ENCODE results near the gene ARL15. TPM values are rescaled to one million over a fixed set of nuclear protein-coding genes. Genes with fewer than 3 reads are reported as not detected.

Gene ARL15
- total and polyA plus RNA-seq, 2 donors (not counting 3 experiments of a cell fraction or from before 2014, with no cell fraction given): 11.9 to 24.4 TPM

DNA sequence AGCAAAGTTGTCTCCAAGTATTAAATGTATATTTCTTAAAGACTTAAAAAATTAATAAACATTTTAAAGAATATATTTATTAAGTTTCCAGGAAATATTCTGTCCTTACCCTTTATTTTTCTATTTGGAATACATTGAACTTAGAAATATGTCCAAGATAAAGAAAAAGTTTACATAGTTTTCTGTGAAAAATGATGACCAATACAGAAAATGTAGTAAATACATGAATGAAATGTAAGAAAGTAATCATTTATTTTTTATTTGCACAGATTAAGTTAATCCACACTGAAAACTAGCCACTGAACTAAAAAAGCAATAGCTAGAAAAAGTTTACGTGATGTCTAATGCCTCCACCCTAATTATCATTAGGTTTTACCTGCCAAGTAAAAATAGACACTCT lies 273.2 kb downstream of the ARL15 start:
- dilution Hi-C loops (cut with MboI; ENCODE audit: extremely low pct_ligation_motif_present, low sequenced_read_pairs) (no loop called here), intact Hi-C loops (cut with micrococcal nuclease) (no loop called here)
- no peak for FAIRE-seq
- Histone ChIP-seq H3K9me3 (replicated peaks; ENCODE audit: control insufficient read depth, insufficient read depth, low read length) (no peaks in the 10 kb centered on the region), H3K27ac (ENCODE audit: insufficient read depth, low read depth, low read length) (no peak overlapping the region), H2AFZ (ENCODE audit: low read depth, low read length) (no peak overlapping the region), H3K79me2 (ENCODE audit: control insufficient read depth, insufficient read depth, low read length) (no peaks in the 10 kb centered on the region), H3K4me2 (ENCODE audit: insufficient read depth, low read length) (no peak overlapping the region), H3K4me3 (replicated peaks in 1 of 3; ENCODE audit: insufficient read depth in 1 of 3, low read depth in 1 of 3, low read length in 3 of 3) (no peak overlapping the region), H3K9ac (replicated peaks; ENCODE audit: extremely low read depth, insufficient read depth, low read length) (no peak overlapping the region), H3K9me1 (replicated peaks; ENCODE audit: control insufficient read depth, extremely low read depth, insufficient read depth, low read length) (no peaks in the 10 kb centered on the region), H3K27me3 (ENCODE audit: control insufficient read depth in 2 of 2, insufficient read depth in 2 of 2, low read length in 2 of 2) (no peaks in the 10 kb centered on the region), H3K36me3 (ENCODE audit: control insufficient read depth in 2 of 2, extremely low read depth in 1 of 2, insufficient read depth in 2 of 2, low read length in 2 of 2) (no peaks in the 10 kb centered on the region), H4K20me1 (replicated peaks; ENCODE audit: control insufficient read depth, extremely low read depth, insufficient read depth, low read length) (no peaks in the 10 kb centered on the region), H3K4me1 (ENCODE audit: control insufficient read depth, extremely low read depth, insufficient read depth, low read length) (no peaks in the 10 kb centered on the region)
- no TSS peak for BruUV-seq (replicated peaks)
- TF ChIP-seq, protein P1, sequence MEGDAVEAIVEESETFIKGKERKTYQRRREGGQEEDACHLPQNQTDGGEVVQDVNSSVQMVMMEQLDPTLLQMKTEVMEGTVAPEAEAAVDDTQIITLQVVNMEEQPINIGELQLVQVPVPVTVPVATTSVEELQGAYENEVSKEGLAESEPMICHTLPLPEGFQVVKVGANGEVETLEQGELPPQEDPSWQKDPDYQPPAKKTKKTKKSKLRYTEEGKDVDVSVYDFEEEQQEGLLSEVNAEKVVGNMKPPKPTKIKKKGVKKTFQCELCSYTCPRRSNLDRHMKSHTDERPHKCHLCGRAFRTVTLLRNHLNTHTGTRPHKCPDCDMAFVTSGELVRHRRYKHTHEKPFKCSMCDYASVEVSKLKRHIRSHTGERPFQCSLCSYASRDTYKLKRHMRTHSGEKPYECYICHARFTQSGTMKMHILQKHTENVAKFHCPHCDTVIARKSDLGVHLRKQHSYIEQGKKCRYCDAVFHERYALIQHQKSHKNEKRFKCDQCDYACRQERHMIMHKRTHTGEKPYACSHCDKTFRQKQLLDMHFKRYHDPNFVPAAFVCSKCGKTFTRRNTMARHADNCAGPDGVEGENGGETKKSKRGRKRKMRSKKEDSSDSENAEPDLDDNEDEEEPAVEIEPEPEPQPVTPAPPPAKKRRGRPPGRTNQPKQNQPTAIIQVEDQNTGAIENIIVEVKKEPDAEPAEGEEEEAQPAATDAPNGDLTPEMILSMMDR (IDR thresholded peaks at IDR 0.05; ENCODE audit: extremely low read depth in 1 of 2, insufficient read depth in 1 of 2, low read depth in 1 of 2, low read length in 2 of 2): no peak
- TF ChIP-seq JUN (IDR thresholded peaks at IDR 0.05; ENCODE audit: borderline replicate concordance, insufficient read depth, insufficient read length, low read depth): no peak
- TF ChIP-seq, protein P2, sequence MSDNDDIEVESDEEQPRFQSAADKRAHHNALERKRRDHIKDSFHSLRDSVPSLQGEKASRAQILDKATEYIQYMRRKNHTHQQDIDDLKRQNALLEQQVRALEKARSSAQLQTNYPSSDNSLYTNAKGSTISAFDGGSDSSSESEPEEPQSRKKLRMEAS (IDR thresholded peaks at IDR 0.05; ENCODE audit: insufficient read depth, insufficient read length): no peak
- no peak for TF ChIP-seq FOS (IDR thresholded peaks at IDR 0.05; ENCODE audit: borderline replicate concordance, insufficient read depth, low read length)
- TF ChIP-seq POLR2AphosphoS5 (IDR thresholded peaks at IDR 0.05; ENCODE audit: insufficient read depth, low read depth, low read length): no peak
- no peak for TF ChIP-seq MYC (IDR thresholded peaks at IDR 0.05; ENCODE audit: low read depth, low read length)
- ChIA-PET POLR2A (no interaction called here), CTCF (interaction anchor here (1.1 kb wide), 1 partner anchor 13 kb away, joined by 3 read pairs; no protein-coding TSS in a partner anchor)
- DNase-seq (ENCODE audit: low read depth, low spot score): no peak

All from endothelial cell of umbilical vein (primary cell).